Bone marrow (tissue), 2 donors: ENCODE results near the gene GPR152.
"Not testable (repeated sequence)": the region's sequence is repeated elsewhere in the genome, so short reads cannot be mapped to it uniquely, and the experiment has no call there.

Source experiments
- DNase-seq, 2 donors: peaks; one replicate each; lab custom pipeline; 2025; lab: John Stamatoyannopoulos, UW

The GPR152 gene

GRCh38 chr11:67409261-67409666 lies 43.3 kb downstream of the GPR152 start:
- DNase-seq, result peak in 1 of 2 donors; percentile 57

GRCh38 chr11:67408437-67409200 lies 43.9 kb downstream of the GPR152 start:
- DNase-seq, result no peak

GRCh38 chr11:67407688-67408163 lies 44.8 kb downstream of the GPR152 start:
- no peak for DNase-seq

GRCh38 chr11:67406969-67407687 lies 45.4 kb downstream of the GPR152 start:
- no peak for DNase-seq

GRCh38 chr11:67406420-67406968 lies 46.0 kb downstream of the GPR152 start:
- DNase-seq, result no peak

GRCh38 chr11:67405688-67406339 lies 46.7 kb downstream of the GPR152 start:
- no peak for DNase-seq

- DNase-seq, result no peak
These were observed 47.3 kb downstream of the GPR152 start for GRCh38 chr11:67405196-67405567.

- no peak for DNase-seq
These were observed 47.9 kb downstream of the GPR152 start for GRCh38 chr11:67404515-67405195.

- DNase-seq, result not testable (repeated sequence)
These were observed 49.4 kb downstream of the GPR152 start for GRCh38 chr11:67403085-67403484.

GRCh38 chr11:67402192-67402839 lies 50.2 kb downstream of the GPR152 start:
- DNase-seq, result not testable (repeated sequence)

- peak; percentile 81 to 88 for DNase-seq
These were observed 50.9 kb downstream of the GPR152 start, which contains the start of gene PPP1CA for GRCh38 chr11:67401495-67402191. TSS of gene PPP1CA (minus strand) at chr11:67401858. CDS start at chr11:67401782, 76 bp downstream.
